HG02885 (cell line): ENCODE results near the gene RFX3.

ENCODE experiments used
- ATAC-seq: cut with Tn5 transposase; IDR thresholded peaks from one replicate; pipeline ENCODE4 v1.9.1; 2021; ENCODE audit warnings: mild to moderate bottlenecking; ENCODE audit not compliant: unreplicated experiment, poor library complexity

Gene RFX3

GRCh38 chr9:3525836-3526164, at the start of gene RFX3:
Gene RFX3 (minus strand): TSS chr9:3526001. CDS start chr9:3395588, 130,413 bp downstream.
- peak; percentile 61 for ATAC-seq

- ATAC-seq = no peak
Measured at GRCh38 chr9:3571500-3571899, 45.7 kb upstream of the RFX3 start.

GRCh38 chr9:3569529-3569928, 43.7 kb upstream of the RFX3 start:
- no peak for ATAC-seq

- ATAC-seq = no peak
Measured at GRCh38 chr9:3567988-3568387, 42.2 kb upstream of the RFX3 start.

GRCh38 chr9:3553076-3553765, 27.4 kb upstream of the RFX3 start:
- ATAC-seq = no peak

GRCh38 chr9:3549225-3549624, 23.4 kb upstream of the RFX3 start:
- ATAC-seq = no peak

GRCh38 chr9:3548648-3549047, 22.8 kb upstream of the RFX3 start:
- no peak for ATAC-seq

GRCh38 chr9:3541206-3541605, 15.4 kb upstream of the RFX3 start:
- no peak for ATAC-seq

- no peak for ATAC-seq
Measured at GRCh38 chr9:3534614-3535404, 9.0 kb upstream of the RFX3 start.

- no peak for ATAC-seq
Measured at GRCh38 chr9:3532158-3532557, 6.4 kb upstream of the RFX3 start.

GRCh38 chr9:3528451-3528850, 2.6 kb upstream of the RFX3 start:
- no peak for ATAC-seq

GRCh38 chr9:3526997-3527940, 1.5 kb upstream of the RFX3 start:
- no peak for ATAC-seq

GRCh38 chr9:3526165-3526996, 580 bp upstream of the RFX3 start:
- ATAC-seq = peak; percentile 70

GRCh38 chr9:3525096-3525835, 535 bp downstream of the RFX3 start:
- ATAC-seq = no peak

GRCh38 chr9:3521966-3522365, 3.8 kb downstream of the RFX3 start:
- ATAC-seq = no peak

- ATAC-seq = no peak
Measured at GRCh38 chr9:3520564-3520963, 5.2 kb downstream of the RFX3 start.

- ATAC-seq = no peak
Measured at GRCh38 chr9:3517377-3518048, 8.3 kb downstream of the RFX3 start.

GRCh38 chr9:3516667-3517330, 9.0 kb downstream of the RFX3 start:
- ATAC-seq = no peak
